ENCODE measurements around the gene APP.

- TF ChIP-seq CTCF (IDR thresholded peaks at IDR 0.05; ENCODE audit: borderline replicate concordance, extremely low read depth, low read length, poor library complexity, severe bottlenecking) (no peak), EZH2 (IDR thresholded peaks at IDR 0.05; ENCODE audit: borderline replicate concordance, low read depth, low read length, severe bottlenecking) (no peak)
Measured at GRCh38 chr21:26013970-26014369, 156.6 kb downstream of the APP start.
